B cell (primary cell): ENCODE data around the gene RHEBL1. TPM values are rescaled to one million over a fixed set of nuclear protein-coding genes. Genes with fewer than 3 reads are reported as not detected.

Experiments
- ATAC-seq: fragments of 200-7000 bp; cut with Tn5 transposase; one replicate; pipeline ENCODE4 v1.10.0; 2021; ENCODE audit warnings: low read depth, mild to moderate bottlenecking, moderate number of reproducible peaks, moderate library complexity
- CTCF ChIA-PET: fragments of 350-600 bp; sonication (Branson Sonifier 250); formaldehyde crosslinking; loops from one replicate; lab custom pipeline; 2021; ENCODE audit warnings: antibody characterized with exemption, inconsistent platforms; lab: Charles Lee
- POLR2A ChIA-PET: fragments of 350-600 bp; sonication (Branson Sonifier 250); formaldehyde crosslinking; loops from one replicate; lab custom pipeline; 2021; ENCODE audit warnings: antibody characterized with exemption; lab: Charles Lee
- DNase-seq: peaks from one replicate; pipeline ENCODE4 v3.0.0; 2013
- H2AFZ ChIP-seq: 2 replicates; pipeline ENCODE4 v1.6.1; 2012; ENCODE audit warnings: mild to moderate bottlenecking, low read depth, low read length; ENCODE audit not compliant: insufficient read depth, poor library complexity, severe bottlenecking
- H3K27ac ChIP-seq, 2 donors: 1 replicate in 1 of 2; 2 replicates in 1 of 2; pipeline ENCODE4 v1.5.1; 2012 to 2013; ENCODE audit warnings: low read length in 2 of 2, mild to moderate bottlenecking in 2 of 2, moderate library complexity in 1 of 2
- H3K27me3 ChIP-seq, 4 experiments: fragments of 200-600 bp in 1 of 4; sonication (generic) in 1 of 4; replicated peaks in 1 of 4; 1 replicate in 2 of 4; 2 replicates in 2 of 4; pipeline versions ENCODE4 v1.6.1 to v1.7.0; 2013 to 2016; ENCODE audit warnings: low read length in 3 of 4, mild to moderate bottlenecking in 2 of 4, mixed read lengths in 1 of 4, moderate library complexity in 1 of 4; ENCODE audit not compliant: insufficient read depth in 4 of 4, control insufficient read depth in 3 of 4; ENCODE audit errors: control extremely low read depth in 1 of 4
- H3K36me3 ChIP-seq, 2 experiments: replicated peaks in 1 of 2; 1 replicate in 1 of 2; 2 replicates in 1 of 2; pipeline versions ENCODE4 v1.6.1 to v1.7.1; 2013; ENCODE audit warnings: low read length in 1 of 2; ENCODE audit not compliant: insufficient read depth in 2 of 2, control insufficient read depth in 1 of 2; ENCODE audit errors: control extremely low read depth in 1 of 2, extremely low read depth in 1 of 2
- H3K4me1 ChIP-seq, 2 donors: fragments of 200-600 bp in 1 of 2; sonication (generic) in 1 of 2; 1 replicate in 1 of 2; 2 replicates in 1 of 2; pipeline versions ENCODE4 v1.5.1 to v1.6.1; 2013 to 2017; ENCODE audit warnings: low read length in 2 of 2; ENCODE audit not compliant: control insufficient read depth in 2 of 2, insufficient read depth in 2 of 2
- H3K4me2 ChIP-seq: replicated peaks from 2 replicates; pipeline ENCODE3; 2012; ENCODE audit warnings: mild to moderate bottlenecking, low read depth, low read length; ENCODE audit not compliant: poor library complexity, severe bottlenecking
- H3K4me3 ChIP-seq, 5 experiments: fragments of 200-600 bp in 1 of 5; sonication (generic) in 1 of 5; 1 replicate in 3 of 5; 2 replicates in 2 of 5; pipeline versions ENCODE4 v1.5.1 to v1.7.0; 2011 to 2016; ENCODE audit warnings: low read length in 4 of 5, mild to moderate bottlenecking in 4 of 5, low read depth in 2 of 5, control low read depth in 1 of 5, moderate library complexity in 1 of 5; ENCODE audit not compliant: insufficient read depth in 1 of 5; ENCODE audit errors: control extremely low read depth in 1 of 5, extremely low read depth in 1 of 5
- H3K79me2 ChIP-seq: fragments of 200-600 bp; sonication (generic); one replicate; pipeline ENCODE4 v1.6.0; 2016; ENCODE audit warnings: low read length; ENCODE audit not compliant: control insufficient read depth, insufficient read depth
- H3K9ac ChIP-seq: fragments of 200-600 bp; sonication (generic); 2 replicates; pipeline ENCODE4 v1.6.1; 2017; ENCODE audit warnings: mild to moderate bottlenecking, low read length, moderate library complexity
- H3K9me3 ChIP-seq, 3 donors: one replicate each; pipeline versions ENCODE4 v1.6.1 to v1.7.1; 2013; ENCODE audit warnings: low read length in 2 of 3; ENCODE audit not compliant: control insufficient read depth in 2 of 3, insufficient read depth in 1 of 3; ENCODE audit errors: control extremely low read depth in 1 of 3
- H4K20me1 ChIP-seq: 2 replicates; pipeline ENCODE4 v1.6.0; 2012; ENCODE audit warnings: mild to moderate bottlenecking, low read length; ENCODE audit not compliant: insufficient read depth, control insufficient read depth, poor library complexity, severe bottlenecking
- H3K27ac Mint-ChIP-seq: one replicate; pipeline ENCODE4 v1.8.0; 2021; ENCODE audit warnings: mixed read lengths
- H3K27me3 Mint-ChIP-seq: one replicate; pipeline ENCODE4 v1.8.0; 2021; ENCODE audit warnings: mixed read lengths
- H3K4me1 Mint-ChIP-seq: one replicate; pipeline ENCODE4 v1.8.0; 2021; ENCODE audit warnings: mixed read lengths
- H3K4me3 Mint-ChIP-seq: one replicate; pipeline ENCODE4 v1.8.0; 2021; ENCODE audit warnings: mixed read lengths
- H3K9me3 Mint-ChIP-seq: one replicate; pipeline ENCODE4 v1.8.0; 2022; ENCODE audit warnings: mixed read lengths; ENCODE audit not compliant: insufficient read depth
- CTCF ChIP-seq: fragments of 200-600 bp; IDR thresholded peaks from one replicate; pipeline ENCODE4 v1.8.0; 2022; ENCODE audit warnings: antibody characterized with exemption, mild to moderate bottlenecking
- EZH2 ChIP-seq: IDR thresholded peaks from 2 replicates; pipeline ENCODE4 v1.6.1; 2012; ENCODE audit warnings: borderline replicate concordance, low read depth, mild to moderate bottlenecking, moderate library complexity, low read length; ENCODE audit not compliant: insufficient read depth, poor library complexity, severe bottlenecking
- WGBS: methylation state at CpG from one replicate; pipeline ENCODE4 v1.1.5; 2013; ENCODE audit warnings: missing lambda C conversion rate; ENCODE audit not compliant: insufficient coverage; 5-methylcytosine and 5-hydroxymethylcytosine counted together
- intact Hi-C: fragments of 100-400 bp; cut with micrococcal nuclease; formaldehyde crosslinking; loops from one replicate; pipeline ENCODE4 v1.10.0; 2022
- polyA plus RNA-seq: library from polyadenylated mRNA; depleted of rRNA; stranded (reverse); fragments of >200 nt; gene quantifications from 2 replicates; pipeline ENCODE4 v1.2.3, GENCODE V29; 2012
- total RNA-seq, 2 donors: library from RNA; stranded (reverse); fragments of 120-200 nt in 1 of 2; gene quantifications; 1 replicate in 1 of 2; 2 replicates in 1 of 2; pipeline versions ENCODE4 v1.2.3 to v1.2.4, GENCODE V29; 2013 to 2022

The RHEBL1 gene
- total and polyA plus RNA-seq, 2 donors (not counting 1 experiment from before 2014, with no cell fraction given), result 3.0 to 6.1 TPM

DNA sequence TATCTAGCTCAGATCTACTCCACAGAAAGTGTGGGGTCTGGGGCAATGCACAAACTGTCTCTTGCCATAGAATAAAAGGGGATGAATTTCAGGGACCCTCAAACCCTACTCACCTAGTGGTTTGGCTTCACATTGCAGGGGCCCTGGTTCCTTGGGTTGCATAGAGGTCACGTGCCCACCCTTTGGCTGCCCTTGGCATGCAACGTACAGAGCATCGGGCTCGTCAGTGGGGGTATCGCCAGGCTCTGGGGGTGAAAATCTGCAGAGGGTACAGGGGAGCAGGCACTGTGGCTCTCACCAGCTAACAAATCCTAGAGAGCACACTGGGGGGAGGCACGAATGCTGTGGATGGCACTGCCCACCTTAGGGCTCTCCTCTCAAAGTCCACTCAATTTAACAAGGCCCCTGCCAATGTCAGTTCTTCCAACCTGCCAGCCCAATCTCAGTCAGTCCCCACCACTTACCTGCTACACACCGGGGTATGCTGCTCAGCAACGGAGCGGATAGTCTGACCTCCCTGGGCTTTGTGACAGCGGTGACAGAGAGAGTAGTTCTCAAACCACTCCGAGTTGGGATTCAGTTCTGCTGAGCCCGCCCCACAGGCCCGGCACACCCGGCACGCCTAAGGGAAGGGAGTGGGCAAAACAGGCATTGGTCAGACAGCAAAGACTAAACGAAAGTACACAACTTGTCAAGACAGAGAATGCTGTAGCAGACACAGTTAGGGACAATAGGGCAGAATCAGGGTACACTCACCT is 17.1 kb downstream of the RHEBL1 start:
- Mint-ChIP-seq H3K4me1 (peaks cover 32% of the 10 kb centered on the region), H3K4me3 (no peak overlapping the region), H3K9me3 (no peaks in the 10 kb centered on the region), H3K27ac (no peak overlapping the region), H3K27me3 (no peaks in the 10 kb centered on the region)
- Histone ChIP-seq H3K27ac (no peak overlapping the region), H3K9me3 (no peaks in the 10 kb centered on the region), H3K4me2 (no peak overlapping the region), H3K4me1 (peaks cover 27 to 28% of the 10 kb centered on the region in 2 donors), H3K79me2 (peaks cover 96% of the 10 kb centered on the region), H4K20me1 (peaks cover 95% of the 10 kb centered on the region), H3K9ac (no peak overlapping the region), H2AFZ (no peak overlapping the region), H3K4me3 (no peak overlapping the region), H3K27me3 (no peaks in the 10 kb centered on the region), H3K36me3 (peaks cover 0 to 76% of the 10 kb centered on the region in 2 experiments)
- ATAC-seq, result no peak
- no peak for TF ChIP-seq EZH2
- no peak for TF ChIP-seq CTCF
- ChIA-PET CTCF (interaction anchor here (1.1 to 1.3 kb wide), 2 partner anchors 9 to 11 kb away, joined by 3 to 4 read pairs; no protein-coding TSS in a partner anchor), POLR2A (no interaction called here)
- intact Hi-C loops, result no loop called here
- DNase-seq, result no peak
- 98% methylated on average over 13 of the region's 16 CpGs for WGBS

DNA sequence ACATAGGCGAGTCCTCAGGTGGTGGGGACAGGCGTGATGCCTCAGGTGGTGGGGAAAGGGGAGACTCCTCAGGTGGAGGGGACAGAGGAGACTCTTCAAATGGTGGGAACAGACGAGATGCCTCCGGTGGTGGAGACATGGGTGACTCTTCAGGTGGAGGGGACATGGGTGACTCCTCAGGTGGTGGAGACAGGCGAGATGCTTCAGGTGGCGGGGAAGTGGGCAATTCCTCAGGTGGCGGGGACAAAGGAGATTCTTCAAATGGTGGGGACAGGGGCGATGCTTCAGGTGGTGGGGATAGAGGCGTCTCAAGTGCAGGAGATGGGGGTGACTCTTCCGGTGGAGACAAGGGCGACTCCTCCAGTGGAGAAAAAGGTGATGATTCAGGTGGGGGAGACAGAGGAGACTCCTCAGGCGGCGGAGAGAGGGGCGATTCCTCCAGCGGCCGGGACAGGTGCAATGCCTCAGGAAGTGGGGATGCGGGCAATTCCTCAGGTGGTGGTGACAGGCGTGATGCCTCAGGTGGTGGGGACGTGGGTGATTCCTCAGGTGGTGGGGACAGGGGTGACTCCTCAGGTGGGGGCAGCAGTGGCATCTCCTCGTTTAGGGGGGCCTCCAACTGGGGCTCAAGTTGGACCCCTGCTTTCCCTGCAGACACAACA is 17.9 kb downstream of the RHEBL1 start:
- H3K27ac ChIP-seq, result no peak overlapping the region
- DNase-seq (no peak), ATAC-seq (no peak)
- H2AFZ ChIP-seq, result no peak overlapping the region
- no peak overlapping the region for H3K4me3 ChIP-seq
- H3K27ac Mint-ChIP-seq, result no peak overlapping the region
- no peaks in the 10 kb centered on the region for H3K9me3 Mint-ChIP-seq
- peaks cover 19 to 20% of the 10 kb centered on the region in 2 donors for H3K4me1 ChIP-seq
- intact Hi-C loops, result no loop called here
- H3K36me3 ChIP-seq, result peaks cover 0 to 81% of the 10 kb centered on the region in 2 experiments
- H3K79me2 ChIP-seq, result peaks cover 91% of the 10 kb centered on the region
- no peaks in the 10 kb centered on the region for H3K27me3 ChIP-seq
- WGBS, result 98% methylated on average over 19 of the region's 20 CpGs
- TF ChIP-seq EZH2, result no peak
- TF ChIP-seq CTCF, result no peak
- ChIA-PET CTCF (no interaction called here), POLR2A (no interaction called here)
- peaks cover 24% of the 10 kb centered on the region for H3K4me1 Mint-ChIP-seq
- H3K9ac ChIP-seq, result no peak overlapping the region
- no peak overlapping the region for H3K4me2 ChIP-seq
- H4K20me1 ChIP-seq, result peaks cover 88% of the 10 kb centered on the region
- H3K9me3 ChIP-seq, result no peaks in the 10 kb centered on the region
- no peak overlapping the region for H3K4me3 Mint-ChIP-seq
- no peaks in the 10 kb centered on the region for H3K27me3 Mint-ChIP-seq
